Measurements from ENCODE around the gene PPP1R9A.

The PPP1R9A gene

GRCh38 chr7:94921911-94922310, 14.5 kb downstream of the PPP1R9A start:
- Histone ChIP-seq H3K27ac (no peak overlapping the region), H3K36me3 (ENCODE audit: control insufficient read depth, insufficient read depth, low read length) (no peaks in the 10 kb centered on the region), H3K27me3 (ENCODE audit: control insufficient read depth, insufficient read depth, low read length) (no peaks in the 10 kb centered on the region), H3K9me3 (ENCODE audit: control insufficient read depth, low read length) (no peaks in the 10 kb centered on the region), H3K79me2 (peaks cover 2% of the 10 kb centered on the region), H3K4me1 (peaks cover 3% of the 10 kb centered on the region), H2AFZ (no peak overlapping the region), H3K4me3 (ENCODE audit: low read depth, low read length) (no peak overlapping the region), H3K4me2 (ENCODE audit: low read length) (no peak overlapping the region), H3K9ac (no peak overlapping the region)
- TF ChIP-seq, protein P1, sequence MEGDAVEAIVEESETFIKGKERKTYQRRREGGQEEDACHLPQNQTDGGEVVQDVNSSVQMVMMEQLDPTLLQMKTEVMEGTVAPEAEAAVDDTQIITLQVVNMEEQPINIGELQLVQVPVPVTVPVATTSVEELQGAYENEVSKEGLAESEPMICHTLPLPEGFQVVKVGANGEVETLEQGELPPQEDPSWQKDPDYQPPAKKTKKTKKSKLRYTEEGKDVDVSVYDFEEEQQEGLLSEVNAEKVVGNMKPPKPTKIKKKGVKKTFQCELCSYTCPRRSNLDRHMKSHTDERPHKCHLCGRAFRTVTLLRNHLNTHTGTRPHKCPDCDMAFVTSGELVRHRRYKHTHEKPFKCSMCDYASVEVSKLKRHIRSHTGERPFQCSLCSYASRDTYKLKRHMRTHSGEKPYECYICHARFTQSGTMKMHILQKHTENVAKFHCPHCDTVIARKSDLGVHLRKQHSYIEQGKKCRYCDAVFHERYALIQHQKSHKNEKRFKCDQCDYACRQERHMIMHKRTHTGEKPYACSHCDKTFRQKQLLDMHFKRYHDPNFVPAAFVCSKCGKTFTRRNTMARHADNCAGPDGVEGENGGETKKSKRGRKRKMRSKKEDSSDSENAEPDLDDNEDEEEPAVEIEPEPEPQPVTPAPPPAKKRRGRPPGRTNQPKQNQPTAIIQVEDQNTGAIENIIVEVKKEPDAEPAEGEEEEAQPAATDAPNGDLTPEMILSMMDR (IDR thresholded peaks at IDR 0.05), result no peak

DNA sequence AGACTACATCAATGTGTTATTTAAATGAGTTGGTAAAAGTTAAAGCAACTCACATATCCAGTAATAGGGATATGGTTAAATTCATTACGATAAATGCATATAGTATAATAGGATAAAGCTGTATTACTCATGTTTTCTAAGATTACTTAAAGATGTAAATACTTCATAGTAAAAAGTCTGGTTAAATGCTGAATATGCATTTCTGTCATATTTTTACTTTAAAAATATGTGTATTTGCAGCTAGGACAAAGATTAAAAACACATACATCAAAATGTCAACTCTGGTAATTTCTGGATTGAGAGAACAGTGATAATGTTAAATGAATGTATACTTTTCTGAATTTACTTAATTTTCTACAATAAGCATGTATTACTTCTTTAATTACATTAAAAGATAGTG, 15.1 kb downstream of the PPP1R9A start:
- no peaks in the 10 kb centered on the region for H3K9me3 ChIP-seq (ENCODE audit: control insufficient read depth, low read length)
- peaks cover 2% of the 10 kb centered on the region for H3K79me2 ChIP-seq
- no peak overlapping the region for H3K27ac ChIP-seq
- H3K4me3 ChIP-seq (ENCODE audit: low read depth, low read length), result no peak overlapping the region
- TF ChIP-seq, protein P1 (IDR thresholded peaks at IDR 0.05), result no peak
- no peaks in the 10 kb centered on the region for H3K36me3 ChIP-seq (ENCODE audit: control insufficient read depth, insufficient read depth, low read length)
- peaks cover 3% of the 10 kb centered on the region for H3K4me1 ChIP-seq
- no peak overlapping the region for H2AFZ ChIP-seq
- no peak overlapping the region for H3K9ac ChIP-seq
- no peaks in the 10 kb centered on the region for H3K27me3 ChIP-seq (ENCODE audit: control insufficient read depth, insufficient read depth, low read length)
- H3K4me2 ChIP-seq (ENCODE audit: low read length), result no peak overlapping the region

GRCh38 chr7:94923412-94923811, 16.0 kb downstream of the PPP1R9A start:
- Histone ChIP-seq H3K4me3 (ENCODE audit: low read depth, low read length) (no peak overlapping the region), H3K4me2 (ENCODE audit: low read length) (no peak overlapping the region), H3K79me2 (peaks cover 8% of the 10 kb centered on the region), H3K9me3 (ENCODE audit: control insufficient read depth, low read length) (no peaks in the 10 kb centered on the region), H3K4me1 (peaks cover 3% of the 10 kb centered on the region), H3K27ac (no peak overlapping the region), H3K27me3 (ENCODE audit: control insufficient read depth, insufficient read depth, low read length) (no peaks in the 10 kb centered on the region), H2AFZ (no peak overlapping the region), H3K9ac (no peak overlapping the region), H3K36me3 (ENCODE audit: control insufficient read depth, insufficient read depth, low read length) (no peaks in the 10 kb centered on the region)
- TF ChIP-seq, protein P1 (IDR thresholded peaks at IDR 0.05), result no peak

DNA sequence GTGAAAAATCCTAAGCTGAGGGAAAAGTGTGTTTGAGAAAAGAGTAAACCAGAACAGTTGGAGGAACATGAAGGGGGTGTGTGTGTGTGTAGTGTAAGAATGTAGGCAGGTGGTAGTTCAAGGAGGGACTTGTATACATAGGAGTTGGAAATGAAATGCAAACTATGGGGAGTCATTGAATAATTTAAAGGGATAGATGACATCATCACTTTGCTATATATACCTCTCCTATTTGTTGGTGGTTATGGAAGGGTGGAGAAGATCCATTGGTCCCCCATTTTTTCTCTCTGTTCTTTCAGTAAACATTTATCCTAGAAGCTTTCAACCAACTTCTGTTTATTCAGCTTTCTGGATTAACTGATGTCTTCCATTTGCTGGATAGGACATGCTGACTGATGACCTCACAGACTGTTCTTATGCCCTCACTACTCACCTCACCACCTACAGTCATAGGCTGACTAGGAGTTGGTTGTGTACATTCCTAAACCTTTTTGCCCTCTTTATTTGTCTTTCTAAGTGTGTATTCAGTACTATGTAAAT, 20.8 kb downstream of the PPP1R9A start:
- Histone ChIP-seq H3K4me2 (ENCODE audit: low read length) (no peak overlapping the region), H3K4me3 (ENCODE audit: low read depth, low read length) (no peak overlapping the region), H3K36me3 (ENCODE audit: control insufficient read depth, insufficient read depth, low read length) (no peaks in the 10 kb centered on the region), H3K9ac (no peak overlapping the region), H3K27ac (no peak overlapping the region), H3K9me3 (ENCODE audit: control insufficient read depth, low read length) (no peaks in the 10 kb centered on the region), H3K27me3 (ENCODE audit: control insufficient read depth, insufficient read depth, low read length) (no peaks in the 10 kb centered on the region), H3K79me2 (peaks cover 8% of the 10 kb centered on the region), H2AFZ (no peak overlapping the region), H3K4me1 (no peaks in the 10 kb centered on the region)
- TF ChIP-seq, protein P1 (IDR thresholded peaks at IDR 0.05), result no peak

GRCh38 chr7:94933256-94933990, 26.0 kb downstream of the PPP1R9A start:
- Histone ChIP-seq H3K36me3 (ENCODE audit: control insufficient read depth, insufficient read depth, low read length) (no peaks in the 10 kb centered on the region), H3K79me2 (peaks cover 2% of the 10 kb centered on the region), H3K4me2 (ENCODE audit: low read length) (no peak overlapping the region), H3K9ac (no peak overlapping the region), H3K9me3 (ENCODE audit: control insufficient read depth, low read length) (no peaks in the 10 kb centered on the region), H3K27ac (no peak overlapping the region), H3K27me3 (ENCODE audit: control insufficient read depth, insufficient read depth, low read length) (no peaks in the 10 kb centered on the region), H2AFZ (no peak overlapping the region), H3K4me3 (ENCODE audit: low read depth, low read length) (no peak overlapping the region), H3K4me1 (no peaks in the 10 kb centered on the region)
- TF ChIP-seq, protein P1 (IDR thresholded peaks at IDR 0.05), result no peak

Data from parathyroid adenoma (tissue), 2 donors.